Spleen (tissue), 7 donors: ENCODE data around the gene ALKBH8.

Experiments used
- CTCF ChIP-seq, 11 experiments: fragments of 200-600 bp in 7 of 11; fragments of 450-650 bp in 4 of 11; sonication (generic) in 4 of 11; IDR thresholded peaks in 8 of 11; conservative IDR thresholded peaks in 3 of 11; 1 replicate in 7 of 11; 2 replicates in 4 of 11; pipeline versions ENCODE4 v1.4.0 to v1.8.0; 2016 to 2021; ENCODE audit warnings: antibody characterized with exemption in 11 of 11, inconsistent platforms in 4 of 11, mild to moderate bottlenecking in 1 of 11
- POLR2AphosphoS5 ChIP-seq, 3 donors: sonication (generic); formaldehyde crosslinking; IDR thresholded peaks; one replicate each; pipeline ENCODE4 v1.5.1; 2017; ENCODE audit warnings: antibody characterized with exemption in 3 of 3
- donor health status: DM: no; HTN: no; CAD: no; lungs with moderate emphysema.
- donor health status: DM: no; HTN: no; CAD: no.
- donor health status: DM: no; HTN: no; CAD: no.

DNA sequence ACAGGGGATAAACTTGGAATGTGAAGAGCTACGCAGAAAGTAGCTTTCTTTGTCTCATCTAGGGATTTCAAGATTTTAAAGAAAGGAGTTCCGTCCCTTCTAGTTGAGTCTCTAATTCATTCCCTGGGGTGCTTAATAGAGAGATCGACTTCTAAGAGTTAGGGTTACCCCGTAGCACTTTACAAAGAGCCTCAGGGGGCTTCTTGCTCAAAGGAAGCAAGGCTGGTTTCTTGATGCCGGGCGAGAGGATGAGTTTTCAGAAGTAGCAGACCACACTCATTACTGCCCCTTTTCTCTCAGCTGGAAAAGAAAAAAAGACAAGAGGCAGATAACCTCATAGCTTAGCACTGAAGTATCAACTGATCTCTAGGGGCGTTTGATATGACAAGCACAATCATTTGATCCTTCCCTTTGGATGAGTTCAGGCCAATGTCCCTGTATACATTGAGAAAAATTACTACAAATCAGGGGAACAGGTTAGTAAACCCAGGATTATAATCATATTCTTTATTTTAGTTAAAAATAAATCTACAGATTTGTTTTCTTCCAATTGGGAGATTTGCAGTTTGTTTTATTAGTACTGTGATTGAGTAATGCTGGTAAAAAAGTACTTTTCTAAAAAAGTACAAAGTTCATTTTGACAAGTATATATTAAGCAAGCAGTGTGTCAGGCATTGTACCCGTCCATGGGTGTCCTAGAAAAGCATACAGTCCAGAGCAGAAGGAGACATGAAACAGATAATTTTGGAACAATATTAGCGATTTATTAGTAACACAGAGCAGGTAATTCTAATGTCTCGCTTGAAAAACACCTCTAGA is 44.1 kb upstream of the ALKBH8 start:
- TF ChIP-seq POLR2AphosphoS5 (IDR thresholded peaks at IDR 0.05) (no peak), CTCF (IDR thresholded peaks at IDR 0.05 in 8 of 11, conservative IDR thresholded peaks at IDR 0.05 in 3 of 11) (no peak)
